ENCODE measurements around the gene RAPGEF1.

- no peak for TF ChIP-seq EZH2 (IDR thresholded peaks at IDR 0.05; ENCODE audit: insufficient read depth, poor library complexity, severe bottlenecking)
- no peak for TF ChIP-seq EZH2phosphoT487 (IDR thresholded peaks at IDR 0.05; ENCODE audit: insufficient read depth, low read depth)
Measured at GRCh38 chr9:131645078-131645776, 94.6 kb downstream of the RAPGEF1 start.
